ENCODE measurements around the gene SLC16A7.

SLC16A7 gene

GRCh38 chr12:59629890-59630289 is 34.1 kb downstream of the SLC16A7 start:
- no peaks in the 10 kb centered on the region for H3K27me3 ChIP-seq (ENCODE audit: insufficient read depth, poor library complexity, severe bottlenecking)
- no peak overlapping the region for H3K4me3 ChIP-seq (ENCODE audit: severe bottlenecking)
- no peak for TF ChIP-seq CTCF (IDR thresholded peaks at IDR 0.05; ENCODE audit: poor library complexity, severe bottlenecking)
- no peaks in the 10 kb centered on the region for H3K9me3 ChIP-seq (ENCODE audit: severe bottlenecking)
- H3K27ac ChIP-seq (ENCODE audit: poor library complexity, severe bottlenecking) = no peak overlapping the region
- no peak for ATAC-seq (ENCODE audit: low read depth)
- DNase-seq (ENCODE audit: low spot score) = no peak
- no peaks in the 10 kb centered on the region for H3K4me1 ChIP-seq (ENCODE audit: insufficient read depth, poor library complexity, severe bottlenecking)
- H3K36me3 ChIP-seq (ENCODE audit: low read depth) = no peaks in the 10 kb centered on the region

- H3K27me3 ChIP-seq (ENCODE audit: insufficient read depth, poor library complexity, severe bottlenecking) = no peaks in the 10 kb centered on the region
- peak; percentile 60; the same call in 2 of the 3 replicates for ATAC-seq (ENCODE audit: low read depth)
- no peak overlapping the region for H3K4me3 ChIP-seq (ENCODE audit: severe bottlenecking)
- H3K36me3 ChIP-seq (ENCODE audit: low read depth) = no peaks in the 10 kb centered on the region
- no peaks in the 10 kb centered on the region for H3K9me3 ChIP-seq (ENCODE audit: severe bottlenecking)
- no peak overlapping the region for H3K27ac ChIP-seq (ENCODE audit: poor library complexity, severe bottlenecking)
- DNase-seq (ENCODE audit: low spot score) = no peak
- H3K4me1 ChIP-seq (ENCODE audit: insufficient read depth, poor library complexity, severe bottlenecking) = no peaks in the 10 kb centered on the region
- TF ChIP-seq CTCF (IDR thresholded peaks at IDR 0.05; ENCODE audit: poor library complexity, severe bottlenecking) = no peak
Measured at GRCh38 chr12:59632408-59632807, 36.6 kb downstream of the SLC16A7 start.

GRCh38 chr12:59634254-59634653 is 38.4 kb downstream of the SLC16A7 start:
- Histone ChIP-seq H3K9me3 (ENCODE audit: severe bottlenecking) (no peaks in the 10 kb centered on the region), H3K4me3 (ENCODE audit: severe bottlenecking) (no peak overlapping the region), H3K27ac (ENCODE audit: poor library complexity, severe bottlenecking) (no peak overlapping the region), H3K27me3 (ENCODE audit: insufficient read depth, poor library complexity, severe bottlenecking) (no peaks in the 10 kb centered on the region), H3K36me3 (ENCODE audit: low read depth) (no peaks in the 10 kb centered on the region), H3K4me1 (ENCODE audit: insufficient read depth, poor library complexity, severe bottlenecking) (no peaks in the 10 kb centered on the region)
- DNase-seq (ENCODE audit: low spot score) (no peak), ATAC-seq (ENCODE audit: low read depth) (no peak)
- TF ChIP-seq CTCF (IDR thresholded peaks at IDR 0.05; ENCODE audit: poor library complexity, severe bottlenecking) = no peak

- Histone ChIP-seq H3K36me3 (ENCODE audit: low read depth) (no peaks in the 10 kb centered on the region), H3K4me3 (ENCODE audit: severe bottlenecking) (no peak overlapping the region), H3K27me3 (ENCODE audit: insufficient read depth, poor library complexity, severe bottlenecking) (no peaks in the 10 kb centered on the region), H3K4me1 (ENCODE audit: insufficient read depth, poor library complexity, severe bottlenecking) (no peaks in the 10 kb centered on the region), H3K27ac (ENCODE audit: poor library complexity, severe bottlenecking) (no peak overlapping the region), H3K9me3 (ENCODE audit: severe bottlenecking) (no peaks in the 10 kb centered on the region)
- ATAC-seq (ENCODE audit: low read depth) = no peak
- no peak for TF ChIP-seq CTCF (IDR thresholded peaks at IDR 0.05; ENCODE audit: poor library complexity, severe bottlenecking)
- no peak for DNase-seq (ENCODE audit: low spot score)
Measured at GRCh38 chr12:59636945-59637691, 41.3 kb downstream of the SLC16A7 start.

GRCh38 chr12:59637692-59638070 is 41.9 kb downstream of the SLC16A7 start:
- DNase-seq (ENCODE audit: low spot score) (no peak), ATAC-seq (ENCODE audit: low read depth) (no peak)
- no peak for TF ChIP-seq CTCF (IDR thresholded peaks at IDR 0.05; ENCODE audit: poor library complexity, severe bottlenecking)
- H3K36me3 ChIP-seq (ENCODE audit: low read depth) = no peaks in the 10 kb centered on the region
- H3K4me3 ChIP-seq (ENCODE audit: severe bottlenecking) = no peak overlapping the region
- no peaks in the 10 kb centered on the region for H3K9me3 ChIP-seq (ENCODE audit: severe bottlenecking)
- no peaks in the 10 kb centered on the region for H3K27me3 ChIP-seq (ENCODE audit: insufficient read depth, poor library complexity, severe bottlenecking)
- H3K4me1 ChIP-seq (ENCODE audit: insufficient read depth, poor library complexity, severe bottlenecking) = no peaks in the 10 kb centered on the region
- H3K27ac ChIP-seq (ENCODE audit: poor library complexity, severe bottlenecking) = no peak overlapping the region

Data from RWPE2 (cell line).